ENCODE data around the gene C11orf91.

Gene C11orf91

GRCh38 chr11:33692541-33692940 lies 8.1 kb downstream of the C11orf91 start:
- H3K36me3 ChIP-seq, result no peaks in the 10 kb centered on the region
- H3K4me3 ChIP-seq (ENCODE audit: low read depth, low read length), result no peak overlapping the region
- no peaks in the 10 kb centered on the region for H3K9me3 ChIP-seq (ENCODE audit: severe bottlenecking)
- no peak for DNase-seq
- no peaks in the 10 kb centered on the region for H3K27me3 ChIP-seq (ENCODE audit: insufficient read depth, low read depth, severe bottlenecking)
- no peak overlapping the region for H3K27ac ChIP-seq
- TF ChIP-seq CTCF (IDR thresholded peaks at IDR 0.05; ENCODE audit: low read depth, low read length), result no peak

- Histone ChIP-seq H3K9me3 (ENCODE audit: severe bottlenecking) (peaks cover 4% of the 10 kb centered on the region), H3K27me3 (ENCODE audit: insufficient read depth, low read depth, severe bottlenecking) (no peaks in the 10 kb centered on the region), H3K27ac (no peak overlapping the region), H3K36me3 (no peaks in the 10 kb centered on the region), H3K4me3 (ENCODE audit: low read depth, low read length) (no peak overlapping the region)
- no peak for TF ChIP-seq CTCF (IDR thresholded peaks at IDR 0.05; ENCODE audit: low read depth, low read length)
- DNase-seq, result no peak
Observed at GRCh38 chr11:33692013-33692504, 8.6 kb downstream of the C11orf91 start.

GRCh38 chr11:33691066-33691864 lies 9.4 kb downstream of the C11orf91 start:
- TF ChIP-seq CTCF (IDR thresholded peaks at IDR 0.05; ENCODE audit: low read depth, low read length), result no peak
- no peak for DNase-seq
- H3K27ac ChIP-seq, result no peak overlapping the region
- no peak overlapping the region for H3K4me3 ChIP-seq (ENCODE audit: low read depth, low read length)
- no peaks in the 10 kb centered on the region for H3K27me3 ChIP-seq (ENCODE audit: insufficient read depth, low read depth, severe bottlenecking)
- H3K36me3 ChIP-seq, result no peaks in the 10 kb centered on the region
- H3K9me3 ChIP-seq (ENCODE audit: severe bottlenecking), result peaks cover 5% of the 10 kb centered on the region

- peaks cover 5% of the 10 kb centered on the region for H3K9me3 ChIP-seq (ENCODE audit: severe bottlenecking)
- H3K4me3 ChIP-seq (ENCODE audit: low read depth, low read length), result no peak overlapping the region
- H3K27ac ChIP-seq, result no peak overlapping the region
- H3K27me3 ChIP-seq (ENCODE audit: insufficient read depth, low read depth, severe bottlenecking), result no peaks in the 10 kb centered on the region
- no peaks in the 10 kb centered on the region for H3K36me3 ChIP-seq
- no peak for DNase-seq
- TF ChIP-seq CTCF (IDR thresholded peaks at IDR 0.05; ENCODE audit: low read depth, low read length), result no peak
Observed at GRCh38 chr11:33690290-33691065, 10.1 kb downstream of the C11orf91 start.

GRCh38 chr11:33689501-33689900 lies 11.1 kb downstream of the C11orf91 start:
- Histone ChIP-seq H3K27ac (no peak overlapping the region), H3K4me3 (ENCODE audit: low read depth, low read length) (no peak overlapping the region), H3K27me3 (ENCODE audit: insufficient read depth, low read depth, severe bottlenecking) (no peaks in the 10 kb centered on the region), H3K9me3 (ENCODE audit: severe bottlenecking) (peaks cover 5% of the 10 kb centered on the region), H3K36me3 (no peaks in the 10 kb centered on the region)
- no peak for DNase-seq
- no peak for TF ChIP-seq CTCF (IDR thresholded peaks at IDR 0.05; ENCODE audit: low read depth, low read length)

Data from WERI-Rb-1 (cell line).